Gastrocnemius medialis (tissue), 4 donors: ENCODE data around the gene RPA1.

Experiments
- CTCF ChIP-seq, 5 experiments: fragments of 450-650 bp in 3 of 5; fragments of 200-600 bp in 2 of 5; sonication (generic) in 2 of 5; IDR thresholded peaks in 4 of 5; conservative IDR thresholded peaks in 1 of 5; 1 replicate in 4 of 5; 2 replicates in 1 of 5; pipeline ENCODE4 v1.5.1; 2016 to 2019; ENCODE audit warnings: antibody characterized with exemption in 5 of 5, mild to moderate bottlenecking in 3 of 5, moderate library complexity in 3 of 5
- POLR2A ChIP-seq, 2 donors: fragments of 450-650 bp; IDR thresholded peaks; one replicate each; pipeline ENCODE4 v1.6.1; 2017; ENCODE audit warnings: antibody characterized with exemption in 2 of 2, mild to moderate bottlenecking in 2 of 2, moderate library complexity in 2 of 2

GRCh38 chr17:1808644-1809043, 21.2 kb upstream of the RPA1 start:
- no peak for TF ChIP-seq CTCF (IDR thresholded peaks at IDR 0.05 in 4 of 5, conservative IDR thresholded peaks at IDR 0.05 in 1 of 5)
- no peak for TF ChIP-seq POLR2A (IDR thresholded peaks at IDR 0.05)
